NCI-H82 treated with DMSO at 0.1 percent for 48 hours (cell line): ENCODE data around the gene LKAAEAR1.

Experiments
- DNase-seq: peaks from one replicate; lab custom pipeline; 2025; ENCODE audit not compliant: unreplicated experiment; lab: John Stamatoyannopoulos, UW

LKAAEAR1 gene

DNA sequence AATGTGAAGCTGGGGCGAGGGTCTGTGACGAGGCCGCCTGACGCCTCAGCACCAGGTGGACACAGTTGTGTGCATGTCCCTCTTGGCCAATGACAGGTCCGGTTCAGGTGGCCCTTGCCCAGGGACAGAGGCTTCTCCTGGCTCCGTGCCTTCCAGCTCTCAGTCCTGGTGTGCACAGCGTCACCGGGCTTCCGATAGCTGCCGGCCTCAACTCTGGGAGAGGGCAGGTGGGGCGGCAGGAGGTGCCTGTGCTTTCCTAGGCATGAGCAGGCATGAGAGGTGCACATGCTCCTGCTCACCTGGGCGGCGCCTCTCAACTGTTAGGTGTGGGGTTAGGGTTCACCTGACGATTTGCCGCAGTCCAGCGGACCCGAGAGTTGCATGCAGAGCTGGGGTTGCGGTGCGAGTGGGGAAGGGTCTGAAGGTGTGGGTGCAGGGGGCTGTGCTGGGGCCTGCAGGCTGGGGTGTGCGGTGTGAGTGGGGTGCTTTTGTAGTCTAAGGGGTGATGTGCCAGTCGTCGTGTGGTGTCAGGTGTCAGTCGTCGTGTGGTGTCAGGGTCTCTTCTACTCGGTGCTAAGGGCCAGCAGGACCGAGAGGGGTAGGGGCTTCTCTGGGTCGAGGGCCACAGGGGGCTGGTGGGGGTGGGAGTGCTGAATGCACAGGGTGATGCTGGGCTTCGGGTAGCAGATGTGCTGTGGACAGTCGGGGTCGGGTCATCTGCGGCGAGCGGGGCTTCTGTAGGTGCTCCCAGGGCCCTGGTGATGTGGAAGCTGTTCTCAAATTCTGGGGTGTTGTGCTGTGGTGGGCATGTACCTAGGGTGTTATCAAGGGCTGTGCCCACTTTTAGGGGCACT, 31.0 kb downstream of the LKAAEAR1 start:
- DNase-seq, result no peak

DNA sequence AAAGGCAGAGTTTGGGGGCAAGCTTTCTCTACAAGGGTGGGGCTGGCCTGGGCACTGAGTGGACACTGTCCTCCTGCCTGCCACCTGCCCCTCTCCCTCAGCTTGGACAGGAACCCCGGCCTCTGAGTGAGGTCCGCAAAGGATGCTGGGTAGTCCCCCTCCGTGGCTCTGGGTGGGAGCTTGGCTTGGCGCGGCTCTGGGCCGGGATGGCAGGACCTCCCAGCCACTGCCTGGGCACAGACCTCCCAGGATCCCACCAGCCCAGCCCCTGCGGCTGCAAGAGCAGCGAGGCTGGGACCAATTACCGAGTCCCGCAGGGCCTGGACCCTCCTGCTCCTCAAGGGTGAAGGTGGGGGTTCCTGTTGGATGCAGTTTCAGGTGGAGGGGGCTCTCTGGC, 31.9 kb downstream of the LKAAEAR1 start:
- DNase-seq, result no peak

DNA sequence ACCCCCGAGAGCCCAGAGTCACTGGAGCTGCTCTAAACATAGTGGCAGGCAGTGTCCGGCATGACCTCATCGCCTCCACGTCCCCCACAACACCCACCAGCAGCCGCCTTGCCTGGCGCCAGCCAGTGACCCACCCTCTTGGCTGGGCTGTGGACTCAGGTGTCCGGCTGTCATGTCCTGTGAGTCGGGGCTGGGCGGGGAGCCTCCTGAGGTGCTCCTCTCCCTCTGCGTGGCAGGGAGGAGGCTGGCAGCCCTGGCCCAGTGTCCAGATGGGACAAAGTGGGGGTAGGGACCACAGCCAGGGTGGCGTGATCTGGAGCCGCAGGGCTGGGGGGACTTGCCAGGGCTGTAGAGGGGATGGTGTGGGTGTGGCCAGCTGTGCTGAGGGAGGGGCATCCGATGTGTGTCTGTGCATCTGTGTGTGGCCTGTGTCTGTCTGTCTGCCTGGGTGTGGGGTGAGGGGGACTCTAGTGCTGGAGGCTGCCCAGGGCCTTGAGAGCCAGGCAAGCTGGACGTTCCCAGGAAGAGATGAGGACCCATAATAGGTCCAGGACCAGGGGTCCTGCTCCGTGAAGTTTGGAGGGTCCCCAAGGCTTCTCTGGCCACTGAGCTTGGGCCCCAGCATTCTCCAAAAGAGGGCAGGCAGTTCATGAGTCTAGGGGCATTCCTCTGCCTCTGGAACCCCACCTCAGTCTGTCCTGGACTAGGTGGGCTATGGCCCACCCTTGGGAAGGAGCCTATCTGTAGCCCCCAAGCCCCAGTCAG, 32.5 kb downstream of the LKAAEAR1 start:
- no peak for DNase-seq

DNA sequence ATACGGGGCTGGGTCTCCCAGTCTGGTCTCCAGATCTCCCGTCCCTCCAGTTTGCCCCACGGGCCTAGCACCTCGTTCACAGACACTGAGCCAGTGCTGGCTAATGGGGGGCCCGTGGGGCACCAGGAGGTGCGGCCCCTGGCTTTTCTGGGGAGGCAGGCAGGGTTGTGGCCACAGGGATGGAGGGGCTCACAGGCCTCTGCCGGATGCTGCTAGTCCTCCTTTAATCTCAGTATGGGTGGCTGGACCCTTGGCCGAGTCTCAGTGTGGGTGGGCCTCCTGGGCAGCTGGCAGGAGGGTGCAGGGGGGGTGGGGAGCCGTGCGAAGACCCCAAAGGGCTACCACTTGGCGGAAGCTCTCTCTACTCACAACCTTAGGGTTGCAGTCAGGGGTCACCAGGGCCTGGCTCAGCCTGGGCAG, 33.2 kb downstream of the LKAAEAR1 start:
- DNase-seq, result no peak

DNA sequence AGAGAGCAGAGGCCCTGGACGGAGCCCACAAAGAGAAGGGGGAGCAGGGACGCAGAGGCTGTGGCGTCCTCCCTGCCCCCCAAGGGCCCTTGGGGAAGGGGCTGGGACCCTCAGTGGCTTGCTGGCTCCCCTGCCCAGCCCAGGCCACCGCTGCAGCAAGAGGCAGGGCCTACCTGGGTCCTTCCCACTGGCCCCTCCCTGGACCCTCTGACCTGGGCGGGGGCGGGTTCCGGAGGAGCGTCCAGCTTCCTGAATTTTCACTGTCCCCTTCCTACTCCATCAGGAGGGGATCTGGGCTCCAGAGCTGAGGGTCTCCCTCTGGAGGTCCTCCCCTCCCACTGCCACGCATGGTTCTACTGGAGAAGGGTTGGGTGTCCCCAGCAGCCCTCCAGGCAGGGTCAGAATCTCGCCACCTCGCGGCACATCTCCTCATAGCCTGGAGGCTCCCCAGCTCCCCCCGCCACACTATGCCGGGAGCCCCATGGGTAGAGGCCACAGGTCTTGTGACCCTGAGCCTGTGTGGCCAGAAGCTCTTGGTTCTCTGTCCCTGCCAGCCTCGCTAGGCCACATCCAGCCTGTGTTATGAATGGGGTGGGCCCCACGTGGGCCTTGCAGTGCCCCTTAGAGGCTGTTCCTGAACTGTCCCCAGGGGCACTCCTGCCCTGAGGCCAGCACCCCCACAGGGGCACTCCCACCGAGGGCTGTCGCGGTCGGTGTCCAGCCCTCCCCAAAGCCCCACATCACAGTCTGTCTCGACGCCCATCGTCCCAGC, 33.8 kb downstream of the LKAAEAR1 start:
- DNase-seq, result no peak

DNA sequence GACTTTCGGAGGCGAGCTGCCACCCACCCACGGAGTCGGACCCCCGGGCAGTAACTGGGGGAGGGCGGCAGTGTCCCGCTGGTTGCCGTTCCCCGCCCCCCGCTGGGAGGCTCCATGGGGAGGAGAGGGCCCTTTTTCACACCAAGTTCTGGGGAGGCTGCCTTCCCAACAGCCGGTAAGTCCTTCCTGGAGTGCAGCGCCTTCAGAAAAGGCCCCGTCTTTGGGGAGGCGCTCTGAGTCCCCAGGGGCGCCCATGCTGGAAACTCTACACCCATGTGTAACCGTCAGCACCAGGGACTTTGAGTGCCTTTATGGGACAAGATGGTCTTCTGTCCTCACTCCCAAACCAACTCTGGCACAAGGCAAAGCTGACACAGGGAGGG, 34.3 kb downstream of the LKAAEAR1 start:
- no peak for DNase-seq

DNA sequence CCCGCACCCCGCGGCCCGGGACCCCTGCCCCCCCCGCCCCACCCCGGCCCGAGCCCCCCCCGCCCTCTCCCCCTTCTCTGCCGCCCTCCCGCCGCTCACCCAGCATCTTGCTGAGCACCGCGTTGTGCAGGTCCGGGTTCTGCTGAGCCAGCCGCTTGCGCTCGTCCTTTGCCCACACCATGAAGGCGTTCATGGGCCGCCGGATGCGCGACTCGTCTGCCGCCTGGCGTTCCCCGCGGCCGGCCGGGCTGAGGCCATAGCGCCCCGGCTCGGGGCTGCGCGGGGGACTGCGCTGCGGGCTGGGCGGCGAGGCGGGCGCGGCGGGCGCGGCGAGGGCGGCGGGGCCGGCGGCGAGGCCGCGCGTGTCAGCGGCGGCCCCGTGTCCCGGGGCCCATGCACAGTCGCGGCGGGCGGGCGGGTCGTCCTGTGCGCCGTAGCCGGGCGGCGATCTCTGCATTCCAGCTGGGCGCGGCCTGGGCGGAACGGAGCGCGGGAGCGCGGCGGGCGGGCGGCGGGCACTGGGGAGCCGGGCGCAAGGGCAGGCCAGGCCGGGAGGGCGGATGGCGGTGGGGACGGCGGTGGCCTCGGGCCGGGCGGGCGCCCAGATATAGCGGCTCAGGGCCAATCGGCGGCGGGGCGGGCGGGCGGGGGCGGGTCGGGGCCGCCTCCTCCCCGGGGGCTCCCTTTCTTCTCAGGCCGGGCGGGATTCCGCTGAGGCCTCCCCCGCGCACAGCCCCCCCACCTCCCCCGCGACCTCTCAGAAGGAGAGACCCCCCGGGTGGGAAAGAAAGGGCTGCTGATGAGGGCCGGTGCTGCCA, 34.9 kb downstream of the LKAAEAR1 start, which contains the start of gene SOX18:
TSS of gene SOX18 (minus strand) at position 580 of the 818 bp plus-strand sequence. CDS start at position 457, 123 bp downstream.
- DNase-seq, result no peak

DNA sequence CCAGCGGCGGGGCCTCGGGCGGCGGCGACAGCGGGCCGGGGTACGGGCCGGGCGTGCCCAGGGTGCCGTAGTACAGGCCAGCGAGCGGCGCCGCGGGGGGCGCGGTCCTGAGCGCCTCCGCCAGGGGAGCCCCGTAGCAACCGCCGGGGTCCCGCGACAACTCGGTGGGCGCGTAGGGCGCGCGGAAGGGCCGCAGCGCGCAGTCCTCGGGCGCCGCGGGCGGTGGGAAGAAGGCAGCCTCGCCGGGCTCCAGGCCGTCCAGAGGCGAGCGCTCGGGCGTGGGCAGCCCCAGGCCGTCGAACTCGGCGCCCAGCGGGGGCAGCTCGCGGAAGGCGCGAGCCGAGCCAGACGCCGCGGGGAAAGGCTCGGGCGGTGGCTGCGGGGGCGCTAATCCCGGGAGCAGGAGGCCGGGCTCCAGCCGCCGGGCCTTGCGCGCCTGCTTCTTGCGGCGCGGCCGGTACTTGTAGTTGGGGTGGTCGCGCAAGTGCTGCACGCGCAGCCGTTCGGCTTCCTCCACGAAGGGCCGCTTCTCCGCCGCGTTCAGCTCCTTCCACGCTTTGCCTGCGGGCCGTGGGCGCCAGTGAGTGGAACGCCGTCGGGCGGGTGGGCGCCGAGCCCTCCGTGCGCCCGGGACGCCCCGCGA, 35.7 kb downstream of the LKAAEAR1 start:
- no peak for DNase-seq

DNA sequence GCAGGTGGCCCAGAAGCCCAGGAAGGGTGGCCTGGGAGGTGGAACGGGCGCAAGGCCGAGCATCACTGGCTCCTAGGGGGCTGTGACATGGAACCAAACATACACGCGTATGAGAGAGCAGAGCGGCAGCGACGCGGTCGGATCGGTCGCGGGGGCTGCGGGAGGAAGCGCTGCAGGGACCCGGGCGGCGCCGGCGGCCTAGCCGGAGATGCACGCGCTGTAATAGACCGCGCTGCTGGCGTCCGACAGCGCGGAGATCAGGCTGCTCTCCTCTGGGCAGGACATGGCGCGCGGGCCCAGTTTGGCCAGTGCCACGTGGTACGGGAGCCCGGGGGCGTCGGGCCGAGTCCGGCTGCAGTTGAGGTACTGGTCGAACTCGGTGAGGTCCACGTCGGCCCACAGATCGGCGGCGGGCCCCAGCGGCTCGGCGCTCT, 36.2 kb downstream of the LKAAEAR1 start:
- DNase-seq, result no peak

DNA sequence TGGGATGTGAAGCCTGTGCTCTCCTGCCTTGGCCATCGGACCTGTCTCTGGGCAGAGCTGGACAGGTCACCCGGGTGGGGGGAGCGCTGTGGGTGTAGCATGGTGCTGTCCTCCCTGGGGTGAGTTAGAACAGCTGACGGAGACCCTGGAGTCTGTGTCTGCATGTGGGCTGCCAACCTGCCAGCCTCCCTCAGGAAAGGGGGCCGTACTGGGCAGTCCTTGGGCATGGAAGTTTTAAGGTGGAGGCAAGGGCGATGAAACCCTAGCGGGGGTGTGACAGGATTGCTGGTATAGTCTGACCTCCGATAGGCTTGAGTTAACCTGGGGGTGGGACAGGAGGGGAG, 37.2 kb downstream of the LKAAEAR1 start:
- no peak for DNase-seq

DNA sequence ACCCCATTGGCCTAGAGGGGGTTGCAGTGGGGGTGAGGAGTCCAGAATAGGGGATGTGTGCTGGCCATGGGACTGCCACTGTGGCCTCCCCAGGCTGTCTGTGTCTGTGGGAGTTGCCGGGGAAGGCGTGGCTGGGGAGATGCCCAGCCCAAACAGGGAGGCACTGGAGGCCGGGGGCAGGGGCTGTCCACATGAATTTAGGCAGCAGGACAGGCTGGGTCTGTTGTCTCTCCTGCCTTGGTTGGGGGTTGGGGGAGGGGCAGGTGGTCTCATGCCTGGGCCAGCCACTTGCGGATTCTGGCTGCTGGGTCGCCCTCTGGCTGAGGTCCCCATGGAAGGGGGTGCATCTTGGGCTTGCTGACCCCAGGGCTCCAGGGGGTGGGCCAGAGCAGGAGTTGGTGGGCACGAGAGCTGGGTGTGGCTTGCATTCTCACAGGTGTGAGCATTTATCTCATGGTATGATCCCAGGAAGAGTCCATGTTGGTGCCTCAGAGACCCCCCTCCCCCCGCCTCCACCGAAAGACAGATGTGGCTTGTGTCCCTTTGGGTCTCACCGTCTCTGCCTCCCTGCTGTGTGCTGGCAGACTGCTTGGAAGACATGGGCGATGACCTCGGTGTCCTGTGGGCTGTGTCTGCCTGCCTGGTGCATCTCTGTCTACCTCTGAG, 38.7 kb downstream of the LKAAEAR1 start:
- DNase-seq, result no peak

DNA sequence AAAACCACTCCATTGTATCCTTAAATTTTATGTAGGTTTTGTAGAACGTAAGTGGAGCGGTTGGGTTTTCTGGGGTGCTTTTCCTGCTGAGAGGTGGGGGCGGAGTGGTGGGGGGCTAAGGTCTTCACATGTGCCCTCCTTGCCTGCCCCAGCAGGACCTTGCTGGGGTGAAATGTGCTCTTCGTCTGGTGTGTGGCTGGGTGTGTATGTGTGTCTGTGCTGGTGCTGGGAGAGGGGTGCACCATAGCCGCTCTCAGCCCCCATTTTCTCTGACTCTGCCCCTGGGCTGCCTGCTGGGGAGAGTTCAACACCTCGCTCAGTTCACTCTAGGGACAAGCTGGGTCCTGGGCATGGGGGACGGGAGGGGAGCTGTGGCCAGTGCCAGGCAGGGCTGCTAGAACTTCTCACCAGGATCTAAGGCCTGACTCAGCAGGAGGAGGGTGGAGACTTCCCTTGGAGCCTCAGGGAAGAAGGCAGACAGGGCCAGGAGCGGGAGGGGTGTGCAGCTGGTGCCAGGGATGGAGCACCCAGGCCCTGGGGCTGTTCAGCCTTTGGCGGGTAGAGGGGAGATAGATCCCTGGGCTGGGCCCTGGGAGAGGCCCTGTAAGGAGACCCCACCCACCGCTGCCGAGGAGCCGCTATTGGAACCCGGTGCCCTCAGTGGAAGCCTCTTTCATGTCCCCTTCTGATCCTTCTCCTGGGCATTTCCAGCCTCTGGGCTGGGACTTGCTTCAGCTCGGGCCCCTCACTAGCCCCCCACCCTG, 39.5 kb downstream of the LKAAEAR1 start:
- DNase-seq, result no peak

DNA sequence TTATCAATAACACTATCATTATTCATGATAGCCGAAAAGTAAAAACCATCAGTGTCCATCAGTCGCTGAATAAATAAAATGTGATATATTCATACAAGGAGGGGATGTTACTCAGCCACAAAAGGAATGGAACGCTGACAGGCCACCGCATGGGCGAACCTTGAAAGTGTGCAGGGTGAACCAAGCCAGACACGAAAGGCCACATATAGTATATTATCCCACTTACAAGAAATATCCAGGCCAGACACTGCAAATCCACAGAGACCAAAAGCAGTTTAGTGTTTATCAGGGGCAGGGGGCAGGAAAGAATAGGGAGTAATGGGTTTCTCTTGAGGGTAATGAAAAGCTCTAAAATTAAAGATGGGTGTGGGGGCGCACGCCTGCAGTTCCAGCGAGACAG, 40.4 kb downstream of the LKAAEAR1 start:
- DNase-seq, result no peak

DNA sequence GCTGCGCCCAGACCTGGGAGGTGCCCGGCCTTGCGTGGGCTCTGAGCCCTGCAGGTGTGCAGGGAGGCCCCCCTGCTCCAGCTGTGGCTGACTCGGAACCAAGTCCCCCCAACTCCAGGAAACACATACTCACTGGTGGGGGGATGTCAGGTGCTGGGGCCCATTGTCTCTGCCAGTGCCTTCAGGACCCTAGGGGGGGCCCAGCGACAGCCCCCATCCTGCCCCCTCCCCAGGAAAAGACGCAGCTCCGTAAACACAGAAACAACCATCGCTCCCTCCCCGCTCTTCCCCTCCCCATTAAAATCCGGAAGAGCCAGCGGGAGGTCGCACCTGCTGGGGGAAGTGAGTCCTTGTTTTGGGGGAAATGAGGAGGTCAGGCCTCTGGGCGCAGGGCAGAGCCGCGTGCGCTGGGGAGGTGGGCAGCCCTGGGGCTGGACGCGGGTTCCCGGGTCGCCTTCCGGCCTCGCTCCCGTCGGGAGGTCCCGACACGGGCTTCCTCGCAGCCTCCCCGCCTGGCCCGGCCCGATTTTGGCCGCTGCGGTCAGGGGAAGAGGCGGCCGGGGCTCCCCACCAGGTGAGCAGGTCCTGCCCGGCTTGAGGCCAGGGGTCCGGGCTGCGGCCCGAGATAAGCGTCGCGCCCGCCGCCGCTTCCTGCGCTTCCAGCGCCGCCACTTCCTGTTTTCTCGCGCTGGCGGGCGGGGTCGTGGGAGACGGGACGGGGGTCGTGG, 42.0 kb downstream of the LKAAEAR1 start:
- no peak for DNase-seq

DNA sequence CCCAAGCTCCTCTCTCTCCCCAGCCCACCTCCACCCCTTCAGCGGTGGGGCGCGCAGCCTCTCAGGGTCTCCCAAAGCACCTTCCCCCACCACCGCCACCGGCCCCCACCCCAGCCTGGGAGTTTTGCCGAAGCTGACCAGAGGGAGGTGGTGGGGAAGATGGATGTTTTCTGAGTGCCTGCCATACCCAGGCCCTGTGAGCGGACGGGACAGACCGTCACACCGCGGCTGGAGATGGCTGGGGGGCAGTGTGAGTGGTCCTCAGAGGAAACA, 42.5 kb downstream of the LKAAEAR1 start:
- DNase-seq, result no peak

DNA sequence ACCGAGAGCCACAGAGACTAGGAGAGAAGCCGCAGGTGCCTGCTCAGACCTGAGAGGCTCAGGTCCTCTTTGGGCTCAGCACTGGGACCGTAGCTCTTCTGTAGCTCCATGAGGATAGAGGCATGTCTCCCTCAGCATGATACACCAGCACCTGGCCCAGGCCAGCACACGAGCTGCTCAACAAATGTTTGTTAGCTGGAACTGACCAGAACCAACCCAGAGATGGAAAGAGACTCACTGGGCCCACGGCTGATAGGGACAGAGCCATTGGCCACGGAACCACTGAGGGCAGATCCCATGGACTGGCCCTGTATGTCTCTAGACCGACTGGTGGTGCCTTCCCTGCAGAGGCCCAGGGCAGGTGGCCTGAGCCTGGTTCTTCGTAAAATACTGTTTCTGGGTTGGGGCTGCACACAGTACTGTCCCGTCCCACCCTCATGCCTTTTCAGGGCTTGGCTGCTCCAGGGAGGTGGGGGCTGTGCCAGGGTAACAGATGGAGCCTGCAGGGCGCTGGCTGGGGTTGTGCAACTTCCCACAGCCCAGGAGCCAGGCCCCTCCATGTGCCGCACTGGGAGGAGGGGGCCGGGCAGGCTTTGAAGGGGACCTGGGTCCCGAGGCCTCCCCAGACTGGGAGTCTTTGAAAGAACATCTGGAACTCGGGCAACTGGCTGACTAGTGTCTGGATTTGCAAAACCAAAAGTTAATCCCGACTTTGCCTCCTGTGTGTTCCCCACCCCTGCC, 43.0 kb downstream of the LKAAEAR1 start:
- DNase-seq, result no peak

DNA sequence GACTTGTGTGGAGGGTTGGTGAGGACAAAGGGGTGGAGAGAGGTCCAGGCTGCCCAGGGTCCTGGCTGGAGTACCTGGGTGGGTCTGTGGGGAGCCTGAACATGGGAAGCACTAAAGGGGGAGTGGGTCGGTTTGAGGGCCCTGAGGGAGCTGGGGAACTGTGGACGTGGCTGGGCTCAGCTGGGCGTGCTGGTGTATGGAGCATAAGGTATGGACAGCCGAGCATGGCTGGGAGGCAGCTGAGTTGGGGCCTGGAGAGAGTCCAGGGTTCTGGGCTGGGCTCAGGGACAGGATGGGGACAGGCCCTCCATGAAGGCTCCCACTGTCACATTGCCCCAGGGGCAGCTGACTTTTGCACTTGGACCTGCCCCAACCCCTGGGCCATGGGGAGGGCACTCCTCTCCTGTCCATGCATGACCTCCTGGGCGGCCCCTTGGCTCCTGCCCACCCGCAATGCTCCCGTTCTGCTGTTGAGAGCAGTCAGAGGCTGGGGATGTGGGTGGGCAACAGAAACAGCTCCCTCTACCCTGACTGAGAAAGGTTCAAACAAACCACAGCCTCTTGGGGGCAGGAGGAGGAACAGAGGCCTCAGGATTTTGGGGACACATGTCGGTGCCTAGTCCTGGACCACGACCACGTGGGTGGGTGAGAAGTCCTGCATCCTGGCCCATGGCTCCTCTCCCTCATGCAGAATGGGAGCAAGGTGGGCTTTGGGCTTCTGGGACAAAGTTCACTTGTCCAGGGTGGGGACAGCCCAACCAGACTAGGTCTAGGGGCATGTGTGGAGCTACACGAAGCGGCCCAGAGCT, 43.8 kb downstream of the LKAAEAR1 start:
- no peak for DNase-seq
